ENCODE results near the gene TMEM132A. TPM values are rescaled to one million over a fixed set of nuclear protein-coding genes. Genes with fewer than 3 reads are reported as not detected.

TMEM132A gene
- total and polyA plus RNA-seq, 10 of the 15 experiments (the other 5 are each of a cell fraction or from before 2014, with no cell fraction given), result 0.16 to 25.0 (median 4.3) TPM

GRCh38 chr11:60910711-60911380 lies 13.4 kb upstream of the TMEM132A start (continued):
- TF ChIP-seq CUX1 (IDR thresholded peaks at IDR 0.05; ENCODE audit: insufficient replicate concordance, low read depth, low read length) (no peak), TARDBP (IDR thresholded peaks at IDR 0.05; ENCODE audit: borderline replicate concordance) (no peak), MYC (IDR thresholded peaks at IDR 0.05; ENCODE audit: insufficient read depth, insufficient read length, insufficient replicate concordance, low read length, severe bottlenecking) (no peak), CREM (IDR thresholded peaks at IDR 0.05; ENCODE audit: low read depth) (peak; percentile 17; the same call in 1 of the 2 replicates), ETV6 (conservative IDR thresholded peaks at IDR 0.05 in 1 of 2, IDR thresholded peaks at IDR 0.05 in 1 of 2; ENCODE audit: borderline replicate concordance in 1 of 2, low read depth in 1 of 2) (peak in 1 of 2 experiments; percentile 92; a peak in 2 of 4 replicates), NBN (IDR thresholded peaks at IDR 0.05) (no peak), MAX (IDR thresholded peaks at IDR 0.05; ENCODE audit: low read depth, low read length) (no peak), TBL1XR1 (IDR thresholded peaks at IDR 0.05; ENCODE audit: low read depth, low read length) (no peak), SIX5 (IDR thresholded peaks at IDR 0.05; ENCODE audit: low read depth, low read length, severe bottlenecking) (no peak), FOXK2 (IDR thresholded peaks at IDR 0.05) (no peak), YY1 (IDR thresholded peaks at IDR 0.05; ENCODE audit: low read depth, low read length) (no peak), EED (IDR thresholded peaks at IDR 0.05; ENCODE audit: low read depth) (peak; percentile 91), TCF3 (IDR thresholded peaks at IDR 0.05; ENCODE audit: borderline replicate concordance, insufficient read depth, low read depth, low read length) (no peak), CHD1 (IDR thresholded peaks at IDR 0.05; ENCODE audit: low read depth, low read length) (no peak), BHLHE40 (IDR thresholded peaks at IDR 0.05; ENCODE audit: borderline replicate concordance in 1 of 2, low read depth in 2 of 2, low read length in 1 of 2) (peak; percentile 21 to 29; a peak in 1 of 4 replicates), SREBF1 (IDR thresholded peaks at IDR 0.05; ENCODE audit: low read length) (no peak), BCL3 (IDR thresholded peaks at IDR 0.05; ENCODE audit: borderline replicate concordance, insufficient read depth, low read depth, low read length, poor library complexity, severe bottlenecking) (no peak), BCL11A (IDR thresholded peaks at IDR 0.05; ENCODE audit: low read depth, low read length) (peak; percentile 54; the same call in 1 of the 2 replicates), TCF12 (IDR thresholded peaks at IDR 0.05; ENCODE audit: low read depth, low read length) (0 out of 2 replicates have a peak, but pooled peaks have one; percentile 30), MEF2B (IDR thresholded peaks at IDR 0.05; ENCODE audit: partially characterized antibody, poor library complexity, severe bottlenecking) (no peak)
